Mesodermal cell (in vitro differentiated cells): ENCODE data around the gene TRIM28. TPM values are rescaled to one million over a fixed set of nuclear protein-coding genes. Genes with fewer than 3 reads are reported as not detected.
"Not testable (repeated sequence)": the region's sequence is repeated elsewhere in the genome, so short reads cannot be mapped to it uniquely, and the experiment has no call there.

Experiments used
- H3K27ac ChIP-seq: 2 replicates; pipeline ENCODE4 v1.7.0; 2013; ENCODE audit warnings: mild to moderate bottlenecking, low read depth, low read length, moderate library complexity; ENCODE audit not compliant: severe bottlenecking
- H3K36me3 ChIP-seq: 2 replicates; pipeline ENCODE4 v1.7.1; 2013; ENCODE audit warnings: mild to moderate bottlenecking, low read length, moderate library complexity; ENCODE audit not compliant: control insufficient read depth, insufficient read depth
- H3K4me1 ChIP-seq: one replicate; pipeline ENCODE4 v1.7.1; 2013; ENCODE audit warnings: mild to moderate bottlenecking, low read length; ENCODE audit not compliant: insufficient read depth, control insufficient read depth, poor library complexity, severe bottlenecking
- H3K4me3 ChIP-seq: 2 replicates; pipeline ENCODE4 v1.7.0; 2013; ENCODE audit warnings: low read length, control low read depth, mild to moderate bottlenecking; ENCODE audit not compliant: insufficient read depth, poor library complexity, severe bottlenecking; ENCODE audit errors: extremely low read depth
- H3K9me3 ChIP-seq: 2 replicates; pipeline ENCODE4 v1.7.1; 2013; ENCODE audit warnings: mild to moderate bottlenecking, low read length, moderate library complexity; ENCODE audit not compliant: control insufficient read depth
- WGBS, 2 experiments: methylation state at CpG; one replicate each; pipeline ENCODE4 v1.1.5; 2013; ENCODE audit warnings: missing lambda C conversion rate in 2 of 2; ENCODE audit not compliant: insufficient coverage in 2 of 2; 5-methylcytosine and 5-hydroxymethylcytosine counted together
- polyA plus RNA-seq, 2 experiments: library from polyadenylated mRNA; stranded (reverse); fragments of 50-300 nt; gene quantifications; one replicate each; pipeline ENCODE4 v1.2.3, GENCODE V29; 2013

TRIM28 gene
- 590 TPM for polyA plus RNA-seq (2013, experiment 1 of 2)
- polyA plus RNA-seq (2013, experiment 2 of 2), result 581 TPM

GRCh38 chr19:58543826-58544590 lies at the start of gene TRIM28:
TRIM28 (plus strand) TSS chr19:58544064; CDS start chr19:58544758, 694 bp downstream.
- WGBS, 2 experiments, result 0 to 1% methylated on average over 41 to 47 of the region's 73 CpGs
- H3K27ac ChIP-seq, result peak within 1 kb of the TSS; percentile 99

GRCh38 chr19:58497634-58498170 lies 46.2 kb upstream of the TRIM28 start:
- Histone ChIP-seq H3K36me3 (no peaks in the 10 kb centered on the region), H3K9me3 (no peaks in the 10 kb centered on the region), H3K4me1 (peaks cover 3% of the 10 kb centered on the region), H3K27ac (no peak overlapping the region), H3K4me3 (no peak overlapping the region)
- WGBS, 2 experiments, result 90% methylated on average over 6 to 7 of the region's 8 CpGs

More at GRCh38 chr19:58543826-58544590, at the start of gene TRIM28:
- peaks cover 11% of the 10 kb centered on the region for H3K4me1 ChIP-seq
- H3K4me3 ChIP-seq, result peak within 1 kb of the TSS; percentile 76
- no peaks in the 10 kb centered on the region for H3K9me3 ChIP-seq
- peaks cover 39% of the 10 kb centered on the region for H3K36me3 ChIP-seq

- no peak overlapping the region for H3K27ac ChIP-seq
- no peaks in the 10 kb centered on the region for H3K36me3 ChIP-seq
- no peaks in the 10 kb centered on the region for H3K9me3 ChIP-seq
- H3K4me3 ChIP-seq, result peak overlapping the region; percentile 58
- WGBS, 2 experiments, result 77 to 79% methylated on average over 17 to 20 of the region's 22 CpGs
- peaks cover 3% of the 10 kb centered on the region for H3K4me1 ChIP-seq
These were observed 45.4 kb upstream of the TRIM28 start for GRCh38 chr19:58498316-58499020.

DNA sequence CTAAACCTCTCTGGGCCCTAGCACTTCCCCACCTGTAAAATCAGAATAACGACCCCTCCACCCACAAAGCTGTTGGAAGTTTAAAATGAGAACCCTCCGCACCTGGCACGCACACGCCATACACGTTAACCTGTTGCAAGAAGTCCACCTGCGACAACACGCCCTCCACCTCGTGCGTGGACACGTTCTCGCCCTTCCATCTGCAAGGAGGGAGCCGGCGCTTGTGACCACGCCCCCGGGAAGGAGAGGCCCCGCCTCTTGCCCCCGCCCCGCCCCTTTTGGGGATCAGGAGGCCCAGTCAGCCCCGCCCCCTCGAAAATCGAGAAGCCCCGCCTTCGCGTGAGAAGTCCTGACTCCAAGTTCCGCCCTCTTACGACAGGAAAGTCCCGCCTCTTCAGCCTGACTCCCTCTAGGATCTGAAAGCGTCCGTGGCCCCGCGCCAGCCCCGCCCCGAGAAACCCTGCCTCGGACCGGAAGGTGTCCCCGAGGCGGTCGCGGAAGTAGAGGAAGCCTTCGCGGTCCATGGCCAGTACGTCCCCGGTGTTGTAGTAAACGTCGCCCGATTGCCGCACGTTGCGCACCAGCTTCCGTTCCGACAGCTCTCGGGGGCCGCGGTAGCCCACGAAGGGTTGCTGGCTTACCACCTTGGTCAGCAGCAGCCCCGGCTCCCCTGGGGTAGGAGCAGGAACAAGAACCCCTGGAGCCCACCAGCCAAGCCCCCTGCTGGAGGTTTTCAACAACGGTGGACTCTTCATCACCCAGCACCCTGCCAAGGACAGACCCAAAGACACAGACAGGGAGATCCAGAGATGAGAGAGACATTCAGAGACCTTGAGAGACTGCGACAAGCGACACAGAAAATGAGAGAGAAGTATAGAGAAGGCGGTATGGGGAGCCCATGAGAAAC lies 44.6 kb upstream of the TRIM28 start:
- no peaks in the 10 kb centered on the region for H3K9me3 ChIP-seq
- H3K27ac ChIP-seq, result peak overlapping the region; percentile 64
- no peaks in the 10 kb centered on the region for H3K36me3 ChIP-seq
- H3K4me1 ChIP-seq, result peaks cover 3% of the 10 kb centered on the region
- peak overlapping the region; percentile 58 for H3K4me3 ChIP-seq
- WGBS, 2 experiments, result 3 to 5% methylated on average over 51 to 55 of the region's 60 CpGs

DNA sequence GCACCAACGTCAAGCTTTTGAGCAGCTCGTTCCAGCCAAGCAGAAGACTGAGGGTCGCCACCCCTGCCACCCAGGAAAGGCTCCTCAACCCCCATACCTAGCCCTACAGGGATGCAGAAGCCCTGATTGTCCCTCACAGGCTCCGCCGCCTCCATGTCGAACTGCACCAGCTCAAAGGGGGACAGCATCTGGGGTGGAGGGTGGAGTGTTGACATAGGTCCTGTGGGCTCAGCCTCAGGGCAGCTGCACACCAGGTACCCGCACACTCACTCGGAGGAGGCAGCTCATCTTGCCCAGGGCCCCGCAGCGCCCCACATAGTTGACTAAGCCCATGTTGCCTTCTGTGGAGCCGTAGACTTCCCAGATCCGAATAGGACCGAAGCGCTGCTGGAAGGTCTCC lies 43.6 kb upstream of the TRIM28 start:
- H3K4me3 ChIP-seq, result peak overlapping the region; percentile 58

DNA sequence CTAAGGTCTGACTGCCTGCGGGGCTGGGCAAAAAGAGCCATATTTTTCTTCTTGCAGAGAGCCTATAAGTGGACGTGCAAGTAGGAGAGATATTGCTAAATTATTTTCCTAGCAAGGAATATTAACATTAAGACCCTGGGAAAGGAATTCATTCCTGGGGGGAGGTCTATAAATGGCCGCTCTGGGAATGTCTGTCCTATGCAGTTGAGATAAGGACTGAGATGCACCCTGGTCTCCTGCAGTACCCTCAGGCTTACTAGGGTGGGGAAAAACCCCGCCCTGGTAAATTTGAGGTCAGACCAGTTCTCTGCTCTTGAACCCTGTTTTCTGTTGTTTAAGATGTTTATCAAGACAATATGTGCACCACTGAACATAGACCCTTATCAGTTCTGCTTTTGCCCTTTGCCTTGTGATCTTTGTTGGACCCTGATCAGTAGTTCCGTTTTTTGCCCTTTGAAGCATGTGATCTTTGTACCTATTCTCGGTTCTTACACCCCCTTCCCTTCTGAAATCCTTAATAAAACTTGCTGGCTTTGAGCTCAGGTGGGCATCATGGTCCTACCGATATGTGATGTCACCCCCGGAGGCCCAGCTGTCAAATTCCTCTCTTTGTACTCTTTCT lies 36.2 kb upstream of the TRIM28 start:
- not testable (repeated sequence) for H3K4me3 ChIP-seq, H3K27ac ChIP-seq, H3K4me1 ChIP-seq, H3K9me3 ChIP-seq, H3K36me3 ChIP-seq
- 86 to 92% methylated on average over 5 of the region's 8 CpGs for WGBS, 2 experiments

More for the DNA sequence above, 43.6 kb upstream of the TRIM28 start:
- peaks cover 3% of the 10 kb centered on the region for H3K4me1 ChIP-seq
- no peaks in the 10 kb centered on the region for H3K36me3 ChIP-seq
- 93 to 97% methylated on average over 11 of the region's 14 CpGs for WGBS, 2 experiments
- no peak overlapping the region for H3K27ac ChIP-seq
- no peaks in the 10 kb centered on the region for H3K9me3 ChIP-seq

- Histone ChIP-seq H3K4me3 (no peak overlapping the region), H3K27ac (no peak overlapping the region), H3K9me3 (peaks cover 3% of the 10 kb centered on the region), H3K4me1 (peaks cover 4% of the 10 kb centered on the region), H3K36me3 (peaks cover 15% of the 10 kb centered on the region)
- WGBS, 2 experiments, result 93 to 96% methylated on average over 11 of the region's 11 CpGs
These were observed 34.2 kb upstream of the TRIM28 start for GRCh38 chr19:58509731-58510083.

DNA sequence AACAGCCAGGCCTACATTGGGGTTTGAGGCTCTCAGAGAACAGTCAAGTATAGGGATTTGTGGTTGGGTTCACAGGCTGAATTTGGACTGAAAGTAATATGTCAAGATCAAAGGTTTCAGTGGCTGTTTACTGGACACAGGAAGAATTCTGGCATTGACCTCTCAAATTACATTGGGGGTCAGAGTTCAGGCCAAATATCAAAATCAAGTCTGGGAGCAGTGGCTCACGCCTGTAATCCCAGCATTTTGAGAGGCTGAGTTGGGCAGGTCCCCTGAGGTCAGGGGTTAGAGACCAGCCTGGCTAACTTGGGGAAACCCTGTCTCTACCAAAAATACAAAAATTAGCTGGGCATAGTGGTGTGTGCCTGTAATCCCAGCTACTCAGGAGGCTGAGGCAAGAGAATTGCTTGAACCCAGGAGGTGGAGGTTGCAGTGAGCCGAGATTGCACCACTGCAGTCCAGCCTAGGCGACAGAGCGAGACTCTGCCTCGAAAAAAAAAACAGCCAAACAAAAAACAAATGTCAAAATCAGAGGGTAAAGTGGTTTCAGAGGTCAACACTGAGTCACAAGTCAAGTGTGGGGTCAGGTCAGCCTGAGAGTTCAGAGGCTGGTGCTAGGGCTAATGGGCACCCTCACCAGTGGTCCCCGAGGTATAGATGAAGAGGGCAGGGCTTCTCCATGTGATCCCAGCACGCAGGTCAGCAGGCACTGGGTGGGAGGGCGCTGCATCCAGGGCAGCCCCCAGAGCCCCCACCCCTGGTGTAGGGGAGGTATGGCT lies 33.6 kb upstream of the TRIM28 start:
- no peak overlapping the region for H3K4me3 ChIP-seq
- 84 to 91% methylated on average over 6 to 7 of the region's 8 CpGs for WGBS, 2 experiments
- H3K27ac ChIP-seq, result no peak overlapping the region
- H3K36me3 ChIP-seq, result peaks cover 21% of the 10 kb centered on the region
- peaks cover 3% of the 10 kb centered on the region for H3K9me3 ChIP-seq
- H3K4me1 ChIP-seq, result peaks cover 4% of the 10 kb centered on the region

- peaks cover 3% of the 10 kb centered on the region for H3K9me3 ChIP-seq
- H3K27ac ChIP-seq, result no peak within 1 kb of the TSS
- H3K36me3 ChIP-seq, result peaks cover 34% of the 10 kb centered on the region
- peaks cover 9% of the 10 kb centered on the region for H3K4me1 ChIP-seq
- WGBS, 2 experiments, result 92 to 94% methylated on average over 25 of the region's 25 CpGs
- no peak within 1 kb of the TSS for H3K4me3 ChIP-seq
These were observed 32.3 kb upstream of the TRIM28 start, which contains the start of gene SLC27A5 for GRCh38 chr19:58511353-58512208. SLC27A5 (minus strand) TSS chr19:58511992; CDS start chr19:58511955, 37 bp downstream.
